SU-DHL-6 (cell line): ENCODE results near the gene MED4.
"Not testable (repeated sequence)": the region's sequence is repeated elsewhere in the genome, so short reads cannot be mapped to it uniquely, and the experiment has no call there.

Experiments used
- H2AFZ ChIP-seq: fragments of 200-600 bp; sonication (generic); 2 replicates; pipeline ENCODE4 v1.6.1; 2014; ENCODE audit warnings: low read depth, mild to moderate bottlenecking, moderate library complexity, mixed read lengths, antibody characterized with exemption, low read length; ENCODE audit not compliant: severe bottlenecking
- H3F3A ChIP-seq: fragments of 200-600 bp; shearing (Covaris generic); 2 replicates; pipeline ENCODE4 v1.6.0; 2016; ENCODE audit warnings: antibody characterized with exemption, mild to moderate bottlenecking; ENCODE audit not compliant: insufficient read depth
- H3K27ac ChIP-seq: fragments of 200-600 bp; sonication (generic); 2 replicates; pipeline ENCODE4 v1.5.1; 2016; ENCODE audit warnings: low read depth, mild to moderate bottlenecking, low read length, moderate library complexity, mixed read lengths
- H3K27me3 ChIP-seq: fragments of 200-600 bp; sonication (generic), shearing (Covaris generic); 2 replicates; pipeline ENCODE4 v1.6.0; 2014; ENCODE audit warnings: mild to moderate bottlenecking, low read length
- H3K36me3 ChIP-seq: fragments of 200-600 bp; sonication (generic); 2 replicates; pipeline ENCODE4 v1.6.1; 2014; ENCODE audit warnings: mild to moderate bottlenecking, low read length, mixed read lengths
- H3K4me2 ChIP-seq: fragments of 300-600, 200-600 bp; shearing (Covaris generic), sonication (generic); 2 replicates; pipeline ENCODE4 v1.6.0; 2014; ENCODE audit warnings: low read length, low read depth, mild to moderate bottlenecking; ENCODE audit not compliant: poor library complexity, severe bottlenecking
- H3K4me3 ChIP-seq: fragments of 200-600 bp; sonication (generic); 2 replicates; pipeline ENCODE4 v1.5.1; 2014; ENCODE audit warnings: antibody characterized with exemption, low read length, mild to moderate bottlenecking, mixed read lengths; ENCODE audit not compliant: insufficient read depth, poor library complexity, severe bottlenecking
- H3K79me2 ChIP-seq: fragments of 200-600 bp; sonication (generic); 2 replicates; pipeline ENCODE4 v1.6.1; 2014; ENCODE audit warnings: mild to moderate bottlenecking, low read length, moderate library complexity; ENCODE audit not compliant: insufficient read depth
- H3K9ac ChIP-seq: fragments of 200-600 bp; sonication (generic); 2 replicates; pipeline ENCODE4 v1.7.0; 2014; ENCODE audit warnings: mild to moderate bottlenecking, low read length
- H3K9me2 ChIP-seq: fragments of 200-600 bp; sonication (generic); replicated peaks from 2 replicates; pipeline ENCODE4 v1.6.1; 2014; ENCODE audit warnings: low read length; ENCODE audit not compliant: insufficient read depth
- H3K9me3 ChIP-seq: fragments of 200-600 bp; sonication (generic); 2 replicates; pipeline ENCODE4 v1.6.1; 2014; ENCODE audit warnings: low read length, mixed read lengths; ENCODE audit not compliant: insufficient read depth
- H4K20me1 ChIP-seq: fragments of 200-600 bp; sonication (generic); 2 replicates; pipeline ENCODE4 v1.6.1; 2014; ENCODE audit warnings: low read depth, mild to moderate bottlenecking, antibody characterized with exemption, low read length, moderate library complexity, mixed read lengths
- CTCF ChIP-seq: fragments of 200-600 bp; sonication (generic); IDR thresholded peaks from one replicate; pipeline ENCODE4 v1.5.1; 2017; ENCODE audit warnings: antibody characterized with exemption, mild to moderate bottlenecking, low read length, moderate library complexity; ENCODE audit not compliant: insufficient read depth, poor library complexity, severe bottlenecking
- EZH2phosphoT487 ChIP-seq: fragments of 200-600 bp; sonication (generic), shearing (Covaris generic); conservative IDR thresholded peaks from 2 replicates; pipeline ENCODE4 v1.6.1; 2018; ENCODE audit warnings: mild to moderate bottlenecking, antibody characterized with exemption, low read length, moderate library complexity, mixed read lengths

Gene MED4

GRCh38 chr13:48066310-48066989, 28.5 kb downstream of the MED4 start:
- Histone ChIP-seq H3K4me2 (no peak overlapping the region), H3K9ac (no peak overlapping the region), H3K27ac (peak overlapping the region; percentile 24; the same call in 1 of the 2 replicates), H3K36me3 (peaks cover 29% of the 10 kb centered on the region), H3K27me3 (no peaks in the 10 kb centered on the region), H3K4me3 (no peak overlapping the region), H4K20me1 (no peaks in the 10 kb centered on the region), H3K79me2 (no peaks in the 10 kb centered on the region; the same call in 1 of the 2 replicates), H3K9me2 (no peaks in the 10 kb centered on the region), H2AFZ (no peak overlapping the region), H3F3A (no peaks in the 10 kb centered on the region), H3K9me3 (peaks cover 7% of the 10 kb centered on the region; the same call in 1 of the 2 replicates)
- no peak for TF ChIP-seq EZH2phosphoT487
- TF ChIP-seq CTCF, result no peak

GRCh38 chr13:48059951-48060350, 35.0 kb downstream of the MED4 start:
- H3K27ac ChIP-seq, H2AFZ ChIP-seq, H4K20me1 ChIP-seq, H3F3A ChIP-seq, H3K36me3 ChIP-seq, H3K4me3 ChIP-seq, H3K79me2 ChIP-seq, H3K9ac ChIP-seq, H3K9me3 ChIP-seq, H3K9me2 ChIP-seq, H3K27me3 ChIP-seq, H3K4me2 ChIP-seq: not testable (repeated sequence)

GRCh38 chr13:48058536-48058935, 36.4 kb downstream of the MED4 start:
- H3K27ac ChIP-seq, H2AFZ ChIP-seq, H3K9ac ChIP-seq, H3K9me3 ChIP-seq, H3K79me2 ChIP-seq, H3K4me3 ChIP-seq, H3K9me2 ChIP-seq, H4K20me1 ChIP-seq, H3F3A ChIP-seq, H3K4me2 ChIP-seq, H3K27me3 ChIP-seq, H3K36me3 ChIP-seq: not testable (repeated sequence)

- Histone ChIP-seq H3K27me3 (no peaks in the 10 kb centered on the region), H3K27ac (no peak overlapping the region), H3K4me2 (no peak overlapping the region), H3K79me2 (no peaks in the 10 kb centered on the region), H3F3A (no peaks in the 10 kb centered on the region), H2AFZ (no peak overlapping the region), H4K20me1 (no peaks in the 10 kb centered on the region), H3K4me3 (no peak overlapping the region), H3K36me3 (0 out of 2 replicates have a peak, but pooled peaks cover 12% of the 10 kb centered on the region), H3K9me3 (no peaks in the 10 kb centered on the region), H3K9ac (no peak overlapping the region), H3K9me2 (no peaks in the 10 kb centered on the region)
- TF ChIP-seq EZH2phosphoT487, result no peak
- no peak for TF ChIP-seq CTCF
These were observed 39.2 kb downstream of the MED4 start for GRCh38 chr13:48055712-48056111.
